Activated naive CD4-positive, alpha-beta T cell treated with anti-CD3 and anti-CD28 coated beads for 36 hours (primary cell): ENCODE measurements around the gene TSC22D1. TPM values are rescaled to one million over a fixed set of nuclear protein-coding genes. Genes with fewer than 3 reads are reported as not detected.
A peak's percentile ranks its signal among the peaks of the same experiment; 100 is the strongest.
"Not testable (repeated sequence)": the region's sequence is repeated elsewhere in the genome, so short reads cannot be mapped to it uniquely, and the experiment has no call there.

Experiments
- CTCF ChIA-PET: fragments of 350-600 bp; sonication (Branson Sonifier 250); formaldehyde crosslinking; loops from one replicate; lab custom pipeline; 2021; ENCODE audit warnings: antibody characterized with exemption; lab: Charles Lee
- DNase-seq: peaks from one replicate; pipeline ENCODE4 v3.0.0-alpha.2; 2020
- H3K27ac Mint-ChIP-seq: one replicate; pipeline ENCODE4 v1.8.0; 2021; ENCODE audit warnings: mild to moderate bottlenecking, mixed read lengths
- H3K27me3 Mint-ChIP-seq: one replicate; pipeline ENCODE4 v1.8.0; 2021; ENCODE audit warnings: low read depth, mixed read lengths
- H3K36me3 Mint-ChIP-seq: one replicate; pipeline ENCODE4 v1.8.0; 2021; ENCODE audit warnings: low read depth, mixed read lengths
- H3K4me1 Mint-ChIP-seq: one replicate; pipeline ENCODE4 v1.8.0; 2021; ENCODE audit warnings: low read depth, mixed read lengths
- H3K4me3 Mint-ChIP-seq: one replicate; pipeline ENCODE4 v1.8.0; 2021; ENCODE audit warnings: mild to moderate bottlenecking, moderate library complexity, mixed read lengths
- H3K9me3 Mint-ChIP-seq: one replicate; pipeline ENCODE4 v1.8.0; 2021; ENCODE audit warnings: mixed read lengths
- intact Hi-C: fragments of 100-400 bp; cut with micrococcal nuclease; formaldehyde crosslinking; loops from one replicate; pipeline ENCODE4 v1.15.1; 2023
- total RNA-seq, 2 experiments: library from RNA; stranded (reverse); gene quantifications; one replicate each; pipeline ENCODE4 v1.2.3, GENCODE V29; 2021

TSC22D1 gene
- total RNA-seq, 2 experiments from 2014 or later: 8.8 to 9.7 TPM

DNA sequence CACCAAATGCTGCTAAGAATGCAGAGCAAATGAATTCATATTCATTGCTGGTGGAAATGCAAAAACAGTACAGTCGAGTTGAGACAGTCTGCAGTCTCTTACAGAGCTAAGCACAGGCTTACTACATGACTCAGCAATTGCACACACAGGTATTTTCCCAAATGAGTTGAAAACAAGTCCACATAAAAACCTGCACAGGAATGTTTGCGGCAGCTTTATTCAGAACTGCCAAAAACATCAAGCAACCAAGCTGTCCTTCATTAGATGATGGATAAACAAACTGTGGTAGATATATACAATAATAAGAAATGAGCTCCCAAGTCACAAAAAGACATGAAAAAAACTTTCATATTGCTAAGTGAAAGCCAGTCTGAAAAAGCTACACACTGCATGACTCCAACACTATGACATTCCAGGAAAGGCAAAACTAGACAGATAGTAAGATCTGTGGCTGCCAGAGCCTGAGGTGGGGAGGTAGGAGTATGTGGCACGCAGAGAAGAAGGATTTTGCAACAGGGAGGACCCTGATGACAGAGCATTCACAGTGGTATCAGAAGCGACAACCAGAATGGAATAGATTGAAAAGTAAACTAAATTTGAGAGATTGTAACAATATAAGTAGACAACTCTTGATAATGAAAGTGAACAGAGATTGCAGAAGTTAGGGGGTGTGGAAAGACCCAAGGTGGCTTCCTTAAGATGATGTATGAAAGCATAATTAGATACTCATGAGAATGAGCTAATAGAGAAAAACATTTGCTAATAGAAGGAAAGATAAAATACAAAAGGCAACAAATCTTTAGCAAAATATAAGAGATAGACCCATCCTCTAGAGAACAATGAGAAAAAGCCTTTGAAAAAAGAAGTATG is 52.7 kb downstream of the TSC22D1 start:
- intact Hi-C loops: loop anchor here (2.0 kb wide), 1 partner anchor 53 kb away; the partner anchor contains the start of gene TSC22D1

DNA sequence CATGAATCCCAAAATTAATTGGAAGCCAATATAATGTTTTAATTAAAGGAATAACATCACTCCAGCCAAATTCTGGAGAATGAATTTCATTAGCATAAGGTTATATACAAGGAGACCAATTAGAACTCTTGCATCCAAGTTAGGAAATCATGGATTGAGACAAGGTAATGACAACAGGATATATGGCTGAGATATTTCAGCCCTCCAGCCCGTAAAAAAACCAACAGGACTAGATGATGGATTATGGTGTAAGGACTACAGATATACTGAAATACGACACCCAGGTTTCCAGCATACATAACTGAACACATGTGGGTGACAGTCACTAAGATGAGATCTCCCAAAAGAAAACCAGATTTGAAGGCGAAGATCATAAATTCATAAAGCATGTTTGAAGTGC is 56.5 kb downstream of the TSC22D1 start:
- intact Hi-C loops: no loop called here
- CTCF ChIA-PET: no interaction called here
- Mint-ChIP-seq H3K4me1 (peaks cover 3% of the 10 kb centered on the region), H3K36me3 (no peaks in the 10 kb centered on the region), H3K27ac (no peak overlapping the region), H3K27me3 (no peaks in the 10 kb centered on the region), H3K4me3 (no peak overlapping the region), H3K9me3 (no peaks in the 10 kb centered on the region)
- no peak for DNase-seq

More for the DNA sequence above, 52.7 kb downstream of the TSC22D1 start:
- CTCF ChIA-PET: interaction anchor here (0.5 to 1.4 kb wide), 6 partner anchors 21 to 450 kb away, joined by 3 to 4 read pairs (median 3); no protein-coding TSS in a partner anchor
- H3K9me3 Mint-ChIP-seq: no peaks in the 10 kb centered on the region
- DNase-seq: peak; percentile 7
- H3K36me3 Mint-ChIP-seq: peaks cover 1% of the 10 kb centered on the region
- H3K4me1 Mint-ChIP-seq: no peaks in the 10 kb centered on the region
- H3K27me3 Mint-ChIP-seq: no peaks in the 10 kb centered on the region
- no peak overlapping the region for H3K27ac Mint-ChIP-seq
- no peak overlapping the region for H3K4me3 Mint-ChIP-seq

DNA sequence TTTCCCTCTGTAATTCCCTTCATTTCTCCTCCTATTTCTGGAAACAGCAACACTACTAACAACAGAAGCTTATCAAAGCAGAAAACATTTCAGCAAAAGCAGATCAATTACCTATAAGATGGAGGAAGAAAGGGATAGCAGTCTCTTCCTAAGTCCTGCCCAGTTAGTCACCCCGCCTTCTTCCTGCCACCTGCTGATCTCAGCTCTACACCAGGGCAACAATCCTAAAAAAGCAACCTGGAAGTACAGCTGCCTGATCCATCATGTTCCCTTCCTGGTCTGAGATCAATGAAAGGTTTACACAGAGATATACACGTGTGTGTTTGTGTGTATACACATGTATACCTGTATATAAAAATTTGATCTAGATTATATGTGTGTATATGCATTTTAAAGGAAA is 59.4 kb downstream of the TSC22D1 start:
- intact Hi-C loops: no loop called here
- Mint-ChIP-seq H3K9me3 (no peaks in the 10 kb centered on the region), H3K4me1 (peaks cover 16% of the 10 kb centered on the region), H3K36me3 (peaks cover 2% of the 10 kb centered on the region), H3K27me3 (no peaks in the 10 kb centered on the region), H3K27ac (no peak overlapping the region), H3K4me3 (no peak overlapping the region)
- no peak for DNase-seq
- CTCF ChIA-PET: no interaction called here

DNA sequence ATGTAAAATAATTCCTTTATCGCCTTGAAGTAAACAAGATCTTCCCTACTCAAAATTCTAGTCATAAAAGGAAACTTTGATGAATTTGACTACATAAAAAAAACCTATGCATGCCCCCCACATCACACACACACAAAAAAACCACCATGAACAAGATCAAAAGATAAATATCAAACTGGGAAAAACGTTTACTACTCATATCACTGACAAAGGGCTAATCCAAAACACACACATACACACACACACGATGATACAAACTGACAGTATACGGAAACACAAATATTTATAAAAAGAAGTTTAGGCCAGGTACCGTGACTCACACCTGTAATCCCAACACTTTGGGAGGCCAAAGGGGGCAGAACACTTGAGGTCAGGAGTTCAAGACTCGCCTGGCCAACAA is 61.9 kb downstream of the TSC22D1 start:
- no peak for DNase-seq
- H3K4me3 Mint-ChIP-seq: no peak overlapping the region
- CTCF ChIA-PET: no interaction called here
- no peaks in the 10 kb centered on the region for H3K9me3 Mint-ChIP-seq
- no peak overlapping the region for H3K27ac Mint-ChIP-seq
- H3K27me3 Mint-ChIP-seq: no peaks in the 10 kb centered on the region
- H3K36me3 Mint-ChIP-seq: peaks cover 2% of the 10 kb centered on the region
- peaks cover 16% of the 10 kb centered on the region for H3K4me1 Mint-ChIP-seq
- intact Hi-C loops: no loop called here

DNA sequence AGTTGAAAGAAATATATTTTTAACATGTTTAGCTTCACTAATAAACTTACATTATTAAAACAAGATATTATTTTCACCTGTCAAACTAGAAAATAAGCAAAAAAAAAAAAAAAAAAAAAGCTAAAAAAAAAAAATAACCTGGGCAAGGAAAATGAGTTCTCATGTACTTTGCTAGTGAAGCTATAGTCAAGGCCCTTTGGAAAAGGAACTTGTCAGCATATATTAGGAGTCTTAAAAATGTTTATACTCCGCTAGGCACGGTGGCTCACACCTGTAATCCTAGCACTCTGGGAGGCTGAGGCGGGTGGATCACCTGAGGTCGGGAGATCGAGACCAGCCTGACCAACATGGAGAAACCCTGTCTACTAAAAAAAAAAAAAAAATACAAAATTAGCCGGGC is 66.3 kb downstream of the TSC22D1 start:
- intact Hi-C loops, H3K27ac Mint-ChIP-seq, H3K36me3 Mint-ChIP-seq, DNase-seq, H3K27me3 Mint-ChIP-seq, H3K9me3 Mint-ChIP-seq, H3K4me3 Mint-ChIP-seq: not testable (repeated sequence)
- CTCF ChIA-PET: interaction anchor here (0.6 to 0.7 kb wide), 2 partner anchors 26 to 337 kb away, joined by 3 read pairs; no protein-coding TSS in a partner anchor
- H3K4me1 Mint-ChIP-seq: peaks cover 12% of the 10 kb centered on the region

DNA sequence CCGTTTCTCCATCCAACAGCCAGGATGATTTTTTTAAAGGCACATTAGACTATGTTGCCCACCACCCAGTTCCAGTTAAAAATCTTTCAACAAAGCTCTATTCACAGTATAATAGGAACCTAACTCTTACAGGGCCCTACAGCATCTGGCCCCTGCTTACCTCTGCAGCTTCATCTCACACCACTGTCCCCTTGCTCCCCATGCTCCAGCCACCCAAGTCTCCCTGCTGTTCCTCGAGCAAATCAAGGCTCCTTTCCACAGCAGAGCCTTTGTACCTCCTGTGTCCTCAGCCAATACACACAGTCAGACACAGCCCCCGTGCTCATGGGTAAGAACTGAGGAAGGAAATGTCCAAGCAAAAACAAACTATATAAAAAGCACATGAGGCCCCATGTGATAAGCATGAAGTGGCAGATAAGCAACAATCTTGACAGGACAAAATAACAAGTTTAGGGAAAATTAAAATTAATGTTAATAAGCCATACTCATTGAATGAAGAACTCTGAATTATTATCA is 67.5 kb downstream of the TSC22D1 start:
- no peak overlapping the region for H3K27ac Mint-ChIP-seq
- CTCF ChIA-PET: interaction anchor here (0.6 kb wide), 1 partner anchor 255 kb away, joined by 3 read pairs; no protein-coding TSS in a partner anchor
- H3K27me3 Mint-ChIP-seq: no peaks in the 10 kb centered on the region
- intact Hi-C loops: no loop called here
- no peaks in the 10 kb centered on the region for H3K9me3 Mint-ChIP-seq
- no peak for DNase-seq
- peaks cover 2% of the 10 kb centered on the region for H3K36me3 Mint-ChIP-seq
- H3K4me1 Mint-ChIP-seq: peaks cover 3% of the 10 kb centered on the region
- H3K4me3 Mint-ChIP-seq: no peak overlapping the region

DNA sequence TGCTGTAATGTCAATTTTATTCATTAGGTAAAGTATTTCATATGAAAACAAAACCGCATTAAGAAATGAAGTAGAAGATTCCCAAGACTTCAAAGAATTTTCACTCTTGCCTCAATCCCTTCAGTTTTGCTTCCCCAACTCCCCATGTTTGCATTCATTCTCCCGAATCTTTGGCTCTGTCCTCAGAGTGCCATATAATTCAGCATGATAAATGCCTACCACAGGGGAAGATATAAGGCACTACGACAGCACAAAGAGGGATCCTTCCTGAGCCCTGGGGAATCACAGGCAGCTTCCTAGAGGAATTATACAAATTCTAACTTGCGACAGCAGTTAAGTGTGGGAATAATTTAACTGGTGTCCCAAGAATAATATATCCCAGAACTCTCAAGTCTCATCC is 68.5 kb downstream of the TSC22D1 start:
- DNase-seq: no peak
- Mint-ChIP-seq H3K4me3 (no peak overlapping the region), H3K36me3 (no peaks in the 10 kb centered on the region), H3K9me3 (no peaks in the 10 kb centered on the region), H3K4me1 (no peaks in the 10 kb centered on the region), H3K27me3 (no peaks in the 10 kb centered on the region), H3K27ac (no peak overlapping the region)
- CTCF ChIA-PET: interaction anchor here (0.6 to 1.3 kb wide), 2 partner anchors 18 to 77 kb away, joined by 3 read pairs; no protein-coding TSS in a partner anchor
- intact Hi-C loops: no loop called here

DNA sequence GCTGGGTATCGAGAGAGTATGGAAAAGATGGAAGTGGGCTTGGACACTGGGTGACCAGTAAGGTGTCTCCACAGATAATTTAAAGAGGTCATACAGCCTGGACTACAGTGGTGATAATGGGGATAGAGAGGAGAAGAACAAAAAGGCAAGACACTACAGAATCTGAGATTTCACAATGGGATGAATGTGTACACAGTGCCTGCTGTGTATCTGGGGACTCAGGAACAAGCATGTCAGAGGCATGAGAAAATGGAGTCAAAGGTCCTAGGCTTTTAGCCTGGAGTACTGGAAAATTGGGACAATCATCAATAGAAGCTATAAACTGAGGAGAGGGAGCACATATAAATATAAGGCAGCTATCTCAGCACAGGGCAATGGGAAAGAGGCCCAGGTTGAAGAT is 69.4 kb downstream of the TSC22D1 start:
- Mint-ChIP-seq H3K27me3 (no peaks in the 10 kb centered on the region), H3K36me3 (no peaks in the 10 kb centered on the region), H3K9me3 (no peaks in the 10 kb centered on the region), H3K4me1 (no peaks in the 10 kb centered on the region), H3K27ac (no peak overlapping the region), H3K4me3 (no peak overlapping the region)
- DNase-seq: no peak
- intact Hi-C loops: no loop called here
- CTCF ChIA-PET: interaction anchor here (1.0 to 1.3 kb wide), 3 partner anchors 14 to 23 kb away, joined by 3 to 6 read pairs (median 3); no protein-coding TSS in a partner anchor

DNA sequence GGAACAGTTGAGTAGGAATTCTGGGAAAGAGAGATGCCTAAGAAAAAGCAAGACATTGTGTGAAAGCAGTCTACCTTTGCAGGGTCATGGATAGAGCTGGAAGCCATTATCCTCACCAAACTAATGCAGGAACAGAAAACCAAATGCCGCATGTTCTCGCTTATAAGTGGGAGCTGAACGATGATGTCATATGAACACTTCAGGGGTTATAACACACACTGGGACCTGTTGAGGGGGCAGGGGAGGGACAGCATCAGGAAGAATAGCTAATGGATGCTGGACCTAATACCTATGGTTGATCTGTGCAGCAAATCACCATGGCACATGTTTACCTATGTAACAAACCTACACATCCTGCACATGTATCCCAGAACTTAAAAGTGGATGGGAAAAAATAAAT is 69.9 kb downstream of the TSC22D1 start:
- Mint-ChIP-seq H3K27ac (no peak overlapping the region), H3K4me3 (no peak overlapping the region), H3K27me3 (no peaks in the 10 kb centered on the region), H3K4me1 (no peaks in the 10 kb centered on the region), H3K9me3 (no peaks in the 10 kb centered on the region), H3K36me3 (no peaks in the 10 kb centered on the region)
- no peak for DNase-seq
- CTCF ChIA-PET: interaction anchor here (1.0 to 1.3 kb wide), 3 partner anchors 14 to 23 kb away, joined by 3 to 6 read pairs (median 3); no protein-coding TSS in a partner anchor
- intact Hi-C loops: no loop called here

DNA sequence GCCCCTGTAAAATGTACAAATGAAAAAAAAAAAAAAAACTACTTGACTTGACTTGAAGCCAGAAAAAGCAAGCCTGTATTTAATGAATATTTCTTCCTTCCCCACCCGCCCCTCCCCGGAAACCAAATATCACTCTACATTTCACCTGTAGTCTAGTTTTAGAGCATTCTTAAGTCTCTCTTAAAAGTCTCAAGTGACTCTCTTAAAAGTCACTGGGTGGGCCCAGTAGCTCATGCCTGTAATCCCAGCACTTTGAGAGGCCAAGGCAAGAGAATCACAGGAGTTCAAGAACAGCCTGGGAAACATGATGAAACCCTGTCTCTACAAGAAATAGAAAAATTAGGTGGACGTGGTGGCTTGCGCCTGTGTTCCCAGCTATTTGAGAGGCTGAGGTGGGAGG is 72.0 kb downstream of the TSC22D1 start:
- Mint-ChIP-seq H3K4me3 (no peak overlapping the region), H3K9me3 (no peaks in the 10 kb centered on the region), H3K36me3 (no peaks in the 10 kb centered on the region), H3K27ac (no peak overlapping the region), H3K4me1 (no peaks in the 10 kb centered on the region), H3K27me3 (no peaks in the 10 kb centered on the region)
- DNase-seq: no peak
- intact Hi-C loops: no loop called here
- CTCF ChIA-PET: interaction anchor here (0.6 kb wide), 1 partner anchor 713 kb away, joined by 3 read pairs; no protein-coding TSS in a partner anchor

DNA sequence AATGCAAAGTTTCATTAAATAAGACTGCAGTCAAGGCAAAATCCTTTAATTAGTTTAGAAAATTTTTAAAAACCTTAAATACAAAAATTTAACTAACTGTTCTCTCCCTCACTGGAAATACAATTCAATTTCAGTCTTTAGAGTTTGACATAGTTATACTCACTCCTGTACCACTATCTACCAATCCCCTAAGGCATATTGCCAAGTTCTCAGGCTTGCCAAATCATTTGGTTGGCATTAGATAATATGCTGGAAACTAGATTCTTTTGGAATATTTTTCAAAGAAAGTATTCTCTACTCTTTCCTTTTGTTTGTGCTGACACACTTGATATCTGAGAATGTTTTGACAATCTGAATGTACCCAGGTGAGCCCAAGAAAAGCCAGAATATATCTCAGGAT is 77.2 kb downstream of the TSC22D1 start:
- peaks cover 5% of the 10 kb centered on the region for H3K36me3 Mint-ChIP-seq
- CTCF ChIA-PET: interaction anchor here (0.6 to 1.1 kb wide), 3 partner anchors 11 to 591 kb away, joined by 3 to 6 read pairs (median 3); no protein-coding TSS in a partner anchor
- no peak overlapping the region for H3K27ac Mint-ChIP-seq
- no peak for DNase-seq
- no peak overlapping the region for H3K4me3 Mint-ChIP-seq
- H3K9me3 Mint-ChIP-seq: peaks cover 15% of the 10 kb centered on the region
- intact Hi-C loops: no loop called here
- peaks cover 9% of the 10 kb centered on the region for H3K4me1 Mint-ChIP-seq
- H3K27me3 Mint-ChIP-seq: no peaks in the 10 kb centered on the region

DNA sequence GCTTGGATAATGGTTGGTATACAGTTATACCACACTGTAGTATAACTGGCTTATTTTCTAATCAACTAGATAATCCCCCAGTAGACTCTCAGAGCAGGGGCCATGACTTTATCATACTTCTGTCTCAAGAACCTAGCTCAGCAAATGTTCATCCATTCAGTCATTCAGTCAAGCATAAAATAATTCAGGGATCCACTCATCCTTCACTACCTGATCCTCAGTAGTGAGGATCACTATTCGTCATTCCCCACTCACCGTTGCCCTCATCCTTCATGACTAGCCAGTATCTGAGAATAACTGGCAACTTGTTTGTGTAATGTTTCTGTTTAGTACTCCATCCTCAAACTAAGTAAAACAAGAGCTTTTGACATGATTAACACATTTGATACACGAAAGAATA is 77.6 kb downstream of the TSC22D1 start:
- H3K36me3 Mint-ChIP-seq: peaks cover 5% of the 10 kb centered on the region
- H3K4me1 Mint-ChIP-seq: peaks cover 9% of the 10 kb centered on the region
- CTCF ChIA-PET: interaction anchor here (0.6 to 1.1 kb wide), 4 partner anchors 11 to 590 kb away, joined by 3 to 6 read pairs (median 3); no protein-coding TSS in a partner anchor
- H3K4me3 Mint-ChIP-seq: no peak overlapping the region
- H3K27me3 Mint-ChIP-seq: no peaks in the 10 kb centered on the region
- intact Hi-C loops: no loop called here
- DNase-seq: no peak
- peaks cover 15% of the 10 kb centered on the region for H3K9me3 Mint-ChIP-seq
- H3K27ac Mint-ChIP-seq: no peak overlapping the region
